HG03060 (cell line): Measurements from ENCODE around the gene SPINT3.

Experiments used
- ATAC-seq: cut with Tn5 transposase; IDR thresholded peaks from one replicate; pipeline ENCODE4 v1.9.1; 2021; ENCODE audit warnings: low read depth, moderate number of reproducible peaks; ENCODE audit not compliant: unreplicated experiment

Gene SPINT3

GRCh38 chr20:45463709-45464108 is 51.7 kb downstream of the SPINT3 start:
- ATAC-seq: no peak

- ATAC-seq: no peak
Measured at GRCh38 chr20:45462711-45463509, 52.5 kb downstream of the SPINT3 start.
